Ovary (tissue), 9 donors: ENCODE results near the gene IGF2BP2. TPM values are rescaled to one million over a fixed set of nuclear protein-coding genes. Genes with fewer than 3 reads are reported as not detected.
A peak's percentile ranks its signal among the peaks of the same experiment; 100 is the strongest.

Experiments
- DNase-seq, 5 donors: peaks; one replicate each; pipeline ENCODE4 v3.0.0-alpha.2; 2019 to 2020
- H3K27ac ChIP-seq, 2 donors: fragments of 200-600 bp; one replicate each; pipeline versions ENCODE4 v1.5.1 to v1.8.0; 2019 to 2022
- H3K27me3 ChIP-seq: fragments of 200-600 bp; one replicate; pipeline ENCODE4 v1.8.0; 2022
- H3K36me3 ChIP-seq: fragments of 200-600 bp; sonication (generic); one replicate; pipeline ENCODE4 v1.5.1; 2019
- H3K4me1 ChIP-seq: one replicate; pipeline ENCODE4 v1.8.1; 2013; ENCODE audit warnings: mild to moderate bottlenecking, moderate library complexity; ENCODE audit not compliant: insufficient read depth
- H3K4me3 ChIP-seq: fragments of 200-600 bp; sonication (generic); one replicate; pipeline ENCODE4 v1.5.1; 2017
- H3K9me3 ChIP-seq, 2 donors: fragments of 200-600 bp in 1 of 2; sonication (generic) in 1 of 2; one replicate each; pipeline versions ENCODE4 v1.5.1 to v1.8.1; 2013 to 2019; ENCODE audit warnings: mild to moderate bottlenecking in 1 of 2, moderate library complexity in 1 of 2
- CTCF ChIP-seq, 3 donors: fragments of 450-650 bp in 2 of 3; fragments of 200-600 bp in 1 of 3; IDR thresholded peaks; one replicate each; pipeline versions ENCODE4 v1.5.1 to v1.8.0; 2016 to 2022; ENCODE audit warnings: antibody characterized with exemption in 3 of 3, mild to moderate bottlenecking in 1 of 3
- EP300 ChIP-seq: sonication (generic); formaldehyde crosslinking; IDR thresholded peaks from one replicate; pipeline ENCODE4 v1.6.1; 2017; ENCODE audit warnings: antibody characterized with exemption
- POLR2A ChIP-seq: fragments of 450-650 bp; IDR thresholded peaks from one replicate; pipeline ENCODE4 v1.6.1; 2017; ENCODE audit warnings: antibody characterized with exemption, mild to moderate bottlenecking, moderate library complexity
- WGBS, 3 donors: extraction: QIAGEN DNeasy Blood & Tissue Kit in 1 of 3; methylation state at CpG; one replicate each; pipeline versions ENCODE4 v1.1.5 to v1.1.7; 2013 to 2017; 5-methylcytosine and 5-hydroxymethylcytosine counted together
- intact Hi-C, 4 donors: fragments of 100-400 bp; cut with DNase I; formaldehyde crosslinking; loops; one replicate each; pipeline versions ENCODE4 v1.11.0 to v1.15.1; 2022 to 2023
- polyA plus RNA-seq, 2 donors: library from polyadenylated mRNA; stranded (reverse); fragments of 200-250 nt in 1 of 2; fragments of 350-450 nt in 1 of 2; fragmentation: Illumina TruSeq in 1 of 2; extraction: RNeasy Lipid Tissue Mini Kit (QIAGEN cat#74804) in 1 of 2; gene quantifications; one replicate each; pipeline ENCODE4 v1.2.3, GENCODE V29; 2013 to 2014
- total RNA-seq, 7 donors: library from RNA; depleted of rRNA in 2 of 7; stranded (reverse); fragments of >200 nt in 2 of 7; fragmentation: NEBNext Ultra II Directional in 3 of 7; extraction: Animal tissue kit (Norgen Biotek cat#: 25700) in 3 of 7; gene quantifications; one replicate each; pipeline versions ENCODE4 v1.1.0 to v1.2.4, GENCODE V29; 2016 to 2023
- donor health status: DM: no; HTN: no; CAD: no; lungs with moderate emphysema.
- donor health status: DM: no; HTN: no; CAD: no.
- donor health status: Bipolar disorder and iron deficiency.
- donor health status: DM: yes; HTN: yes; CAD: no.
- donor health status: DM: no; HTN: no; CAD: no.
- donor health status: DM: yes; HTN: yes; CAD: no.

Gene IGF2BP2
- total and polyA plus RNA-seq, 9 donors: 4.6 to 31.1 (median 13.7) TPM

GRCh38 chr3:185653949-185654757, 170.7 kb downstream of the IGF2BP2 start:
- WGBS, 3 donors: 93 to 97% (median 94%) methylated on average over 12 of the region's 12 CpGs
- intact Hi-C loops: no loop called here
- peak overlapping the region in 1 of 2 donors; percentile 83 for H3K27ac ChIP-seq

GRCh38 chr3:185651971-185652370, 172.9 kb downstream of the IGF2BP2 start:
- Histone ChIP-seq H3K9me3 (no peaks in the 10 kb centered on the region), H3K36me3 (no peaks in the 10 kb centered on the region), H3K27ac (no peak overlapping the region), H3K4me1 (peaks cover 7% of the 10 kb centered on the region), H3K27me3 (no peaks in the 10 kb centered on the region), H3K4me3 (no peak overlapping the region)
- TF ChIP-seq CTCF (IDR thresholded peaks at IDR 0.05): no peak
- WGBS, 3 donors: 94 to 100% (median 97%) methylated on average over 9 of the region's 9 CpGs
- intact Hi-C loops: no loop called here
- no peak for DNase-seq

More at GRCh38 chr3:185653949-185654757, 170.7 kb downstream of the IGF2BP2 start:
- TF ChIP-seq EP300 (no peak), CTCF (IDR thresholded peaks at IDR 0.05) (no peak)
- DNase-seq: no peak
- Histone ChIP-seq H3K4me1 (peaks cover 13% of the 10 kb centered on the region), H3K36me3 (no peaks in the 10 kb centered on the region), H3K4me3 (no peak overlapping the region), H3K27me3 (no peaks in the 10 kb centered on the region), H3K9me3 (no peaks in the 10 kb centered on the region)

GRCh38 chr3:185649414-185649813, 175.4 kb downstream of the IGF2BP2 start:
- no peak overlapping the region for H3K4me3 ChIP-seq
- no peaks in the 10 kb centered on the region for H3K27me3 ChIP-seq
- H3K9me3 ChIP-seq: no peaks in the 10 kb centered on the region
- H3K36me3 ChIP-seq: no peaks in the 10 kb centered on the region
- 88 to 96% (median 94%) methylated on average over 10 of the region's 10 CpGs for WGBS, 3 donors
- no peak for DNase-seq
- intact Hi-C loops: no loop called here
- H3K4me1 ChIP-seq: no peaks in the 10 kb centered on the region
- no peak for TF ChIP-seq EP300
- TF ChIP-seq POLR2A: no peak
- no peak for TF ChIP-seq CTCF (IDR thresholded peaks at IDR 0.05)
- H3K27ac ChIP-seq: no peak overlapping the region

- H3K4me3 ChIP-seq: no peak overlapping the region
- H3K36me3 ChIP-seq: no peaks in the 10 kb centered on the region
- 95 to 99% (median 97%) methylated on average over 4 of the region's 4 CpGs for WGBS, 3 donors
- H3K27ac ChIP-seq: no peak overlapping the region
- H3K4me1 ChIP-seq: no peaks in the 10 kb centered on the region
- TF ChIP-seq EP300: no peak
- TF ChIP-seq POLR2A: no peak
- TF ChIP-seq CTCF (IDR thresholded peaks at IDR 0.05): no peak
- intact Hi-C loops: no loop called here
- no peaks in the 10 kb centered on the region for H3K27me3 ChIP-seq
- no peaks in the 10 kb centered on the region for H3K9me3 ChIP-seq
- DNase-seq: no peak
Observed at GRCh38 chr3:185648396-185648795, 176.4 kb downstream of the IGF2BP2 start.
